ENCODE data around the gene HOXD10. TPM values are rescaled to one million over a fixed set of nuclear protein-coding genes. Genes with fewer than 3 reads are reported as not detected.

The HOXD10 gene
- total RNA-seq, 4 donors from 2014 or later, result 0.56 to 1.1 (median 0.56) TPM; not detected in 1

- no peak for TF ChIP-seq CTCF (IDR thresholded peaks at IDR 0.05)
- ATAC-seq (ENCODE audit: low FRiP score) (no peak), DNase-seq (ENCODE audit: low spot score) (no peak)
These were observed 714 bp downstream of the HOXD10 start for GRCh38 chr2:176117162-176117822.

DNA sequence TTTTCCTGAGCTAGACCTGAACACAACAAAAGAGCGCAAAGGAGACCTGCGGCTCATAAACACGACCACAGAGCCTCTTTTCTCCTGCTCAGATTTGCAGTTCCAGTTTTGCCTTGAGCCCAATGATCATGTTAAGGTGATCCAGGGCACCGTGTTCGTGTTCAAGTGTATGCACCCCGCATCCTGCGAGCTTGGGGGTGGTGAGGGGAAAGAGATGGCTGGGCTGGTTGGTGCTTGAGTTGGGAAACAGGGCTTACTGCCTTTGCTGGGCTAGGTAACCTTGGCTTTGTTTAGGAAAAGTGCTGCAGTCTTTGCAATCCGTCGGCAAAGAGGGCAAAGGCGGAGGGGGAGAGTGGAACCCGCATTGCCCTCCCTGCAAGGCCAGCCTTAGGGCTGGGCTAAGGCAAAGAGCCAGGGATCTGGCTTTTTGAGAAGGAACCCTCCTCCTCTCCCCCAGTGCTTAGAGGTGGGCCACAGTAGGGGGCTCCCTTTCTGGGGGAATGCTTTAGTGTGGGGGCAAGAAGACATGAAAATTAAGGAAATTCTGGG lies 1.3 kb downstream of the HOXD10 start:
- ATAC-seq (ENCODE audit: low FRiP score) (no peak), DNase-seq (ENCODE audit: low spot score) (no peak)
- no peak for TF ChIP-seq CTCF (IDR thresholded peaks at IDR 0.05)

DNA sequence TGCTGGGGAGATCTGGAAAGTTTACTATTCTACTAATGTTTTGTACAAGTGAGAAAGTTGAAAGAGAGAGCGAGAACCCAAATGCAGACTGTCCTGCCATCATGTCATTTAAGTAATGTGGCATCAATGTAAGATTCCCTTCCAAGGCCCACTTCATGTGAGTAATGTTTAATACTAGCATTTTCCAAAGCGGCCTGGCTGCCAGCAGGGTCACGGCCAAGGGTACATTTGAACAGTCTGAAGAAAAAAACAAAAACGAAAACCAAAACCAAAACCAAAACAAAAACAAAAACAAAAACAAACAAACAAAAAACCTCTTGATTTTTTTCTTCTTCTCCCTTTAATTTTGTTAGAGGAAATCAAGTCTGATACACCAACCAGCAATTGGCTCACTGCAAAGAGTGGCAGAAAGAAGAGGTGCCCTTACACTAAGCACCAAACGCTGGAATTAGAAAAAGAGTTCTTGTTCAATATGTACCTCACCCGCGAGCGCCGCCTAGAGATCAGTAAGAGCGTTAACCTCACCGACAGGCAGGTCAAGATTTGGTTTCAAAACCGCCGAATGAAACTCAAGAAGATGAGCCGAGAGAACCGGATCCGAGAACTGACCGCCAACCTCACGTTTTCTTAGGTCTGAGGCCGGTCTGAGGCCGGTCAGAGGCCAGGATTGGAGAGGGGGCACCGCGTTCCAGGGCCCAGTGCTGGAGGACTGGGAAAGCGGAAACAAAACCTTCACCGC lies 2.2 kb downstream of the HOXD10 start:
- no peak for TF ChIP-seq CTCF (IDR thresholded peaks at IDR 0.05)
- DNase-seq (ENCODE audit: low spot score) (no peak), ATAC-seq (ENCODE audit: low FRiP score) (no peak)

DNA sequence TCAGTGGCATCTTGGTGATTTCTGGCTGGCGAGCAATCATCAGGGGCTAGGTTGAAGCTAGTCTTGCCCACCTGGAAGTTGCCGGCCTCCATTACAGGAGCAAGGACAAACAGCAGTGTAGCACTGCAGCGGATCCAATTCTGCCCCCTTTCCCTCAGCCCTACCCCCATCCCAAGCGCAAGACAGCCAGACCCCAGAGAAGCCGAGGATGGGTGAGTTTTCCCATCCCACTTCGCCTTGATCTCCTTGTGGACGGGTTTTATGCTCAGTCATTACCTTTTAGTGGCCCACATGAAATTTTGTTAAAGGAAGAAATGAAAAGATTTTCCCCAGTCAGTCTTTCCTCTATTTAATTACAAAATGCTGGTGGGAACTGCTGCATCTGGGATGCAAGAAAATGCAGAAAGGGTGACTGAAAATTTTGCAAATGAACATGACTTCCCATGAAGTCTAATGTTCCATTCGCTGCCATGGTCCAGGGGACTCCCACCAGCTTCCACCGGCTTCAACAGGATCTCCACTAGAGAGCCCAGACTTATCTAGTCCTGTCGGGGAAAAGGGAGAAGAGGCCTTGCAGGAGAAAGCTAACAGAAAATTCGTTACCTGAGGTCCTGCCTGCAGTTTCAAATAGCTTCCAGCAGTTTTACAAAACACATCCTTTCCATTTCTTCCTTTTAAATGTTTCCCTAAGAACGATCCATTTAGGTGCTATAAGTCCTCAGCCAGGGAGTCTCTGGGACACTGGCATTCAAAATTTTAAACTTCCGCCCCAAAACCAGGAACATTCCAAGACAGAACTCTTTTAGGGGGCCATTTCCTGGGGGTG lies 4.0 kb downstream of the HOXD10 start:
- no peak for DNase-seq (ENCODE audit: low spot score)
- no peak for TF ChIP-seq CTCF (IDR thresholded peaks at IDR 0.05)
- ATAC-seq (ENCODE audit: low FRiP score), result no peak

DNA sequence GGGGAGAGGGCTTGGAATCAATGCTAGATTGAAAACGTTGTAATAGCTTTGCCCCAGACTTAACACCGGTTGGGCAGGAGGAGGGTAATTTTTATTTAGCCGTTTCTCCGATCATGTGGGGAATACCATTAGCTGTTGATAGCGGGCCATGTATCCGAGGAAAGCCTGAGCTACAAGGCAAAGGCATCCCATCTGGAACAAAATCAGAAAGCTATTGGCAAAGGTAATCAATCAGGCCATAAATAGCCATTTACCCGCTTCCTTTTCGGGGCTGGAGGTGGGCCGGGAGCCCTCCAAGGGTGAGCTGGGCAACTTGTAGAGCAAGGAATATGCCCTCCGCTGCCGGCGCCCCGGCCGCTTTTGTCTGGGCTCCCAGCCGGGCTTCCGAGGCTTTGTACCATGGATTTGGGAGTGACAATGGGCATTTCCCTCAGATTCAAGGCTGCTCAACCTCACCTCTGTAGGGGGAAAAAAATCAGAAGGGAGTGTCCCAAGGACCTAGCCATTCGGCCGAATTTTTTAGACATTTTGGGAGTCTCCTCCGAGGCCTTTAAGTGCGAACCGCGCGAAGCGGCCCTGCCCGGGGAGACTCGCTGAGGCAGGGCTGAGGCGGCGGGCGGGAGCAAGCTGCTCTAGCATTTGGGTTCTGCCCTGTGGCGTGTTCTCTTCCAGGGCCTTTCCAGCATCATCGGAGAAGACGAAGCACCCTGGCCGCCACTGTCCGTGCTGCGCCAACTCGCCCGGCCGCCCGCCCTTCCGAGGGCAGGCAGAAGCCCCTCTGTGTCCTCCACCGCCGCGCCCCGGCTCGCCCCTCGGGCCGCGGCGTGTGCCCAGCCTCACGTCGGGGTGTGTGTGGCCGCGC lies 4.8 kb downstream of the HOXD10 start:
- ATAC-seq (ENCODE audit: low FRiP score) (no peak), DNase-seq (ENCODE audit: low spot score) (no peak)
- TF ChIP-seq CTCF (IDR thresholded peaks at IDR 0.05), result no peak

- no peak for TF ChIP-seq CTCF (IDR thresholded peaks at IDR 0.05)
- ATAC-seq (ENCODE audit: low FRiP score) (no peak), DNase-seq (ENCODE audit: low spot score) (no peak)
These were observed 5.6 kb downstream of the HOXD10 start for GRCh38 chr2:176122052-176122682.
